Fibroblast of villous mesenchyme (primary cell): ENCODE results near the gene ZBTB20. TPM values are rescaled to one million over a fixed set of nuclear protein-coding genes. Genes with fewer than 3 reads are reported as not detected.
A peak's percentile ranks its signal among the peaks of the same experiment; 100 is the strongest.

Experiments used
- DNase-seq: peaks from one replicate; pipeline ENCODE4 v3.0.0-alpha.2; 2010; ENCODE audit warnings: low read depth
- H3K4me3 ChIP-seq: 2 replicates; pipeline ENCODE4 v1.5.1; 2011; ENCODE audit warnings: low read depth, mild to moderate bottlenecking, low read length
- CTCF ChIP-seq: IDR thresholded peaks from 2 replicates; pipeline ENCODE4 v1.5.1; 2012; ENCODE audit warnings: low read depth, mild to moderate bottlenecking, low read length; ENCODE audit not compliant: insufficient read depth
- total RNA-seq: library from RNA; depleted of rRNA; stranded (reverse); fragments of >200 nt; gene quantifications from 2 replicates; pipeline ENCODE4 v1.2.3, GENCODE V29; 2012

Gene ZBTB20
- total RNA-seq, 1 donor: 28.1 TPM

- no peak for DNase-seq
- H3K4me3 ChIP-seq: no peak overlapping the region
- no peak for TF ChIP-seq CTCF
Observed at GRCh38 chr3:114712728-114713492, 434.2 kb downstream of the ZBTB20 start.

GRCh38 chr3:114711321-114711886, 435.7 kb downstream of the ZBTB20 start:
- no peak overlapping the region for H3K4me3 ChIP-seq
- no peak for TF ChIP-seq CTCF
- DNase-seq: no peak

DNA sequence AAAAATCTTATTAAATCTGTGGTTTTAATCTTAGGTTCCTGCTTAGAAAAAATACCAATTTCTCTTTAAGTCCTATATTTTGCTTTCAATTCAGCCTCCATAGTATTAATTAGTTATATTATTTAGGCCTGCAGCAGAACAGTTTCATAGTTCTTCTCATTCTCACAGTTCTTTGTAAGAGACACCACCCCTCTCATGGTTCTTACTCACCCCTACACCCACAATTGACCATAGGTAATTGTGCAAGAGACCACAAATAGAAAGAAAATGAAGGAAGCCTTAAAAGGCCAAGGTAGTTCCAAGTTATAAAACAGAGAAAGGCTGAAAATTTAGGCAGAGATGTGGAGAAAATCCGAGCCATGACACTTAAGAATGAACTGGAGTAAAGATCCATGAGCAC, 438.0 kb downstream of the ZBTB20 start:
- TF ChIP-seq CTCF: no peak
- H3K4me3 ChIP-seq: no peak overlapping the region
- DNase-seq: peak; percentile 9

- TF ChIP-seq CTCF: no peak
- DNase-seq: no peak
- H3K4me3 ChIP-seq: no peak overlapping the region
Observed at GRCh38 chr3:114707252-114707860, 439.7 kb downstream of the ZBTB20 start.

DNA sequence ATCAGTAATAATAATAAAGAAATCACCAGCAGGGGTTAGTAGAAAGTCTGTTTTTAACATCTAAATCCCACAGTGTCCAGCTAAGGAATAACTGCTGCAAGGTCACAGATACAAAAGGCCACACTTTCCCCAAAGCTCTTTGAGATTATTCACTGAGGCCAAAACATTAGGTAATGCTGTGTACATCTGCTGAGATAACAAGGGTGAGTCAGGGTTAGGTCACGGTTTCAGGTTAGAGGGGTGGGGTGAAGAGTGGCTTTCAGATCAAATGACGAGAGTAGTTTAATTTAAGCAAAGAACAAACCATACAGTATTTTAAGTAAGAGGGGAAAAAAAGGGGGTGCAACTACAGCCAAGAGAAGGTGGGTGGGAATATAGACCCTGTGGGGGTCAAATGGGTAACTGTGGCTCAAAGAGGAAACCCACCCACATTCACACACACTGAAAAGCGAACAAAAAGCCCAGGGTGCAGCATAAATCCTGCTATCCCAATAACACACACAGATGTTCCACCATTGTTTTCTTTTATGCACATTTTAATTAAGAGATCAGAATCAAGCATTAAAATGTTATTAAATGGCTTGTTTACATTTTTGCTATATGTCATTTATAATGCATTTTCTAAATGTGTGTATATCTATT, 440.4 kb downstream of the ZBTB20 start:
- DNase-seq: peak; percentile 53
- H3K4me3 ChIP-seq: no peak overlapping the region
- no peak for TF ChIP-seq CTCF

GRCh38 chr3:114700637-114701234, 446.4 kb downstream of the ZBTB20 start:
- no peak for TF ChIP-seq CTCF
- no peak for DNase-seq
- H3K4me3 ChIP-seq: no peak overlapping the region
